ENCODE results near the gene USP20. TPM values are rescaled to one million over a fixed set of nuclear protein-coding genes. Genes with fewer than 3 reads are reported as not detected.

USP20 gene
- total and polyA plus RNA-seq, 8 donors: 7.3 to 52.1 (median 17.1) TPM

GRCh38 chr9:129884220-129885017 lies 49.2 kb downstream of the USP20 start:
- peaks cover 4 to 19% (median 14%) of the 10 kb centered on the region in 4 donors for H3K36me3 ChIP-seq
- TF ChIP-seq POLR2AphosphoS5 (IDR thresholded peaks at IDR 0.05) (peak; percentile 47 to 86 (median 54)), POLR2A (IDR thresholded peaks at IDR 0.05) (no peak)
- peak overlapping the region; percentile 26 to 51 (median 38) for H3K4me3 ChIP-seq
- WGBS, 5 donors: 4 to 8% (median 6%) methylated on average over 19 to 24 of the region's 24 CpGs
- DNase-seq: peak; percentile 93 to 97
- H3K4me1 ChIP-seq: peaks cover 26 to 67% (median 37%) of the 10 kb centered on the region in 4 donors
- no peaks in the 10 kb centered on the region for H3K9me3 ChIP-seq
- intact Hi-C loops (cut with DNase I; ENCODE audit: low total_unique reads): loop anchor here (10.0 kb wide), 1 partner anchor 160 kb away; the partner anchor contains the start of gene FNBP1
- peak overlapping the region; percentile 56 to 92 (median 85) for H3K27ac ChIP-seq
- no peaks in the 10 kb centered on the region for H3K27me3 ChIP-seq

- Histone ChIP-seq H3K4me1 (peaks cover 26 to 74% (median 40%) of the 10 kb centered on the region in 4 donors), H3K27me3 (no peaks in the 10 kb centered on the region), H3K36me3 (peaks cover 11 to 26% (median 18%) of the 10 kb centered on the region in 4 donors), H3K27ac (peak overlapping the region; percentile 56 to 92 (median 85)), H3K4me3 (peak overlapping the region; percentile 26 to 51 (median 38)), H3K9me3 (no peaks in the 10 kb centered on the region)
- no peak for TF ChIP-seq POLR2A (IDR thresholded peaks at IDR 0.05)
- peak in 1 of 7 experiments; percentile 23 for TF ChIP-seq CTCF (IDR thresholded peaks at IDR 0.05)
- TF ChIP-seq POLR2AphosphoS5 (IDR thresholded peaks at IDR 0.05): no peak
- no peak for TF ChIP-seq EP300 (IDR thresholded peaks at IDR 0.05)
- 11 to 26% (median 25%) methylated on average over 21 to 27 of the region's 27 CpGs for WGBS, 5 donors
- DNase-seq: peak; percentile 54 to 59
- intact Hi-C loops (cut with DNase I; ENCODE audit: low total_unique reads): loop anchor here (10.0 kb wide), 1 partner anchor 160 kb away; the partner anchor contains the start of gene FNBP1
Observed at GRCh38 chr9:129885018-129885669, 49.9 kb downstream of the USP20 start.

GRCh38 chr9:129885670-129886106 lies 50.4 kb downstream of the USP20 start:
- peak; percentile 94 to 96 for DNase-seq
- intact Hi-C loops (cut with DNase I; ENCODE audit: low total_unique reads): loop anchor here (10.0 kb wide), 1 partner anchor 159 kb away; the partner anchor contains the start of gene FNBP1
- H3K4me3 ChIP-seq: peak overlapping the region; percentile 26 to 51 (median 38)
- H3K27me3 ChIP-seq: no peaks in the 10 kb centered on the region
- peaks cover 8 to 32% (median 18%) of the 10 kb centered on the region in 4 donors for H3K36me3 ChIP-seq
- no peaks in the 10 kb centered on the region for H3K9me3 ChIP-seq
- TF ChIP-seq POLR2A (IDR thresholded peaks at IDR 0.05): no peak
- TF ChIP-seq EP300 (IDR thresholded peaks at IDR 0.05): no peak
- TF ChIP-seq POLR2AphosphoS5 (IDR thresholded peaks at IDR 0.05): peak; percentile 74 to 93 (median 83)
- peak in 6 of 7 experiments; percentile 33 to 99 (median 94) for TF ChIP-seq CTCF (IDR thresholded peaks at IDR 0.05)
- 0 to 2% (median 1%) methylated on average over 18 to 27 of the region's 27 CpGs for WGBS, 5 donors
- peaks cover 26 to 74% (median 41%) of the 10 kb centered on the region in 4 donors for H3K4me1 ChIP-seq
- peak overlapping the region; percentile 66 to 92 (median 85) for H3K27ac ChIP-seq

GRCh38 chr9:129886226-129887174 lies 51.2 kb downstream of the USP20 start:
- TF ChIP-seq POLR2A (IDR thresholded peaks at IDR 0.05): no peak
- TF ChIP-seq CTCF (IDR thresholded peaks at IDR 0.05): no peak
- TF ChIP-seq POLR2AphosphoS5 (IDR thresholded peaks at IDR 0.05): no peak
- no peak for TF ChIP-seq EP300 (IDR thresholded peaks at IDR 0.05)
- H3K27ac ChIP-seq: peak overlapping the region; percentile 66 to 92 (median 85)
- WGBS, 5 donors: 41 to 49% (median 44%) methylated on average over 20 of the region's 20 CpGs
- H3K36me3 ChIP-seq: peaks cover under 1 to 33% (median 18%) of the 10 kb centered on the region in 4 donors
- peak in 1 of 2 donors; percentile 54 for DNase-seq
- H3K4me1 ChIP-seq: peaks cover 30 to 78% (median 48%) of the 10 kb centered on the region in 4 donors
- intact Hi-C loops (cut with DNase I; ENCODE audit: low total_unique reads): loop anchor here (10.0 kb wide), 1 partner anchor 158 kb away; the partner anchor contains the start of gene FNBP1
- H3K27me3 ChIP-seq: no peaks in the 10 kb centered on the region
- H3K4me3 ChIP-seq: peak overlapping the region; percentile 26 to 51 (median 38)
- H3K9me3 ChIP-seq: no peaks in the 10 kb centered on the region

Measured in stomach (tissue), 9 donors.